Activated CD8-positive, alpha-beta T cell treated with anti-CD3 and anti-CD28 coated beads for 36 hours (primary cell): ENCODE measurements around the gene CEP152. TPM values are rescaled to one million over a fixed set of nuclear protein-coding genes. Genes with fewer than 3 reads are reported as not detected.

ENCODE experiments used
- ATAC-seq: fragments of 200-7000 bp; cut with Tn5 transposase; one replicate; pipeline ENCODE4 v1.10.0; 2021; ENCODE audit warnings: mild to moderate bottlenecking, moderate library complexity
- CTCF ChIA-PET: fragments of 350-600 bp; sonication (Branson Sonifier 250); formaldehyde crosslinking; loops from one replicate; lab custom pipeline; 2021; ENCODE audit warnings: antibody characterized with exemption; lab: Charles Lee
- POLR2A ChIA-PET: fragments of 350-600 bp; sonication (Branson Sonifier 250); formaldehyde crosslinking; loops from one replicate; lab custom pipeline; 2021; ENCODE audit warnings: antibody characterized with exemption; lab: Charles Lee
- DNase-seq: peaks from one replicate; pipeline ENCODE4 v3.0.0-alpha.2; 2020
- H3K27ac Mint-ChIP-seq: one replicate; pipeline ENCODE4 v1.8.0; 2021; ENCODE audit warnings: mild to moderate bottlenecking, mixed read lengths
- H3K27me3 Mint-ChIP-seq: one replicate; pipeline ENCODE4 v1.8.0; 2021; ENCODE audit warnings: mixed read lengths
- H3K36me3 Mint-ChIP-seq: one replicate; pipeline ENCODE4 v1.8.0; 2021; ENCODE audit warnings: low read depth, mixed read lengths
- H3K4me1 Mint-ChIP-seq: one replicate; pipeline ENCODE4 v1.8.0; 2021; ENCODE audit warnings: low read depth, mixed read lengths
- H3K4me3 Mint-ChIP-seq: one replicate; pipeline ENCODE4 v1.8.0; 2021; ENCODE audit warnings: mild to moderate bottlenecking, moderate library complexity, mixed read lengths
- H3K9me3 Mint-ChIP-seq: one replicate; pipeline ENCODE4 v1.8.0; 2021; ENCODE audit warnings: mixed read lengths
- CTCF ChIP-seq: fragments of 200-600 bp; IDR thresholded peaks from one replicate; pipeline ENCODE4 v1.8.0; 2022; ENCODE audit warnings: antibody characterized with exemption, mild to moderate bottlenecking
- intact Hi-C: fragments of 100-400 bp; cut with micrococcal nuclease; formaldehyde crosslinking; loops from one replicate; pipeline ENCODE4 v1.10.0; 2022
- total RNA-seq, 2 experiments: library from RNA; stranded (reverse); gene quantifications; one replicate each; pipeline ENCODE4 v1.2.3, GENCODE V29; 2021

CEP152 gene
- total RNA-seq, 2 experiments from 2014 or later = 39.2 to 39.7 TPM

GRCh38 chr15:48845123-48845522 lies 34.3 kb upstream of the CEP152 start:
- Mint-ChIP-seq H3K36me3 (no peaks in the 10 kb centered on the region), H3K27ac (no peak overlapping the region), H3K4me3 (no peak overlapping the region), H3K27me3 (peaks cover 3% of the 10 kb centered on the region), H3K9me3 (peaks cover 2% of the 10 kb centered on the region), H3K4me1 (no peaks in the 10 kb centered on the region)
- DNase-seq = no peak
- peak; percentile 45 for ATAC-seq
- ChIA-PET POLR2A (no interaction called here), CTCF (no interaction called here)
- intact Hi-C loops = no loop called here
- no peak for TF ChIP-seq CTCF

- H3K27ac Mint-ChIP-seq = no peak overlapping the region
- no peak for TF ChIP-seq CTCF
- ATAC-seq = no peak
- CTCF ChIA-PET = no interaction called here
- H3K4me3 Mint-ChIP-seq = no peak overlapping the region
- peaks cover 4% of the 10 kb centered on the region for H3K27me3 Mint-ChIP-seq
- intact Hi-C loops = no loop called here
- no peak for DNase-seq
- peaks cover 2% of the 10 kb centered on the region for H3K36me3 Mint-ChIP-seq
- no peaks in the 10 kb centered on the region for H3K4me1 Mint-ChIP-seq
- H3K9me3 Mint-ChIP-seq = peaks cover 2% of the 10 kb centered on the region
- POLR2A ChIA-PET = no interaction called here
Observed at GRCh38 chr15:48842501-48842900, 31.6 kb upstream of the CEP152 start.

- H3K4me3 Mint-ChIP-seq = no peak overlapping the region
- intact Hi-C loops = no loop called here
- ATAC-seq (no peak), DNase-seq (no peak)
- no peak overlapping the region for H3K27ac Mint-ChIP-seq
- ChIA-PET POLR2A (no interaction called here), CTCF (no interaction called here)
- H3K27me3 Mint-ChIP-seq = peaks cover 16% of the 10 kb centered on the region
- H3K4me1 Mint-ChIP-seq = no peaks in the 10 kb centered on the region
- H3K9me3 Mint-ChIP-seq = peaks cover 19% of the 10 kb centered on the region
- H3K36me3 Mint-ChIP-seq = peaks cover 6% of the 10 kb centered on the region
- TF ChIP-seq CTCF = no peak
Observed at GRCh38 chr15:48834756-48835155, 23.9 kb upstream of the CEP152 start.

- Mint-ChIP-seq H3K36me3 (peaks cover 4% of the 10 kb centered on the region), H3K27ac (no peak overlapping the region), H3K4me3 (no peak overlapping the region), H3K27me3 (peaks cover 16% of the 10 kb centered on the region), H3K4me1 (no peaks in the 10 kb centered on the region), H3K9me3 (peaks cover 19% of the 10 kb centered on the region)
- ChIA-PET CTCF (no interaction called here), POLR2A (no interaction called here)
- TF ChIP-seq CTCF = no peak
- intact Hi-C loops = no loop called here
- no peak for ATAC-seq
- DNase-seq = no peak
Observed at GRCh38 chr15:48833526-48834239, 22.8 kb upstream of the CEP152 start.

GRCh38 chr15:48832648-48833047 lies 21.8 kb upstream of the CEP152 start:
- peaks cover 19% of the 10 kb centered on the region for H3K9me3 Mint-ChIP-seq
- no peak overlapping the region for H3K4me3 Mint-ChIP-seq
- peaks cover 15% of the 10 kb centered on the region for H3K27me3 Mint-ChIP-seq
- H3K36me3 Mint-ChIP-seq = peaks cover 4% of the 10 kb centered on the region
- intact Hi-C loops = no loop called here
- ATAC-seq (no peak), DNase-seq (no peak)
- no peak overlapping the region for H3K27ac Mint-ChIP-seq
- POLR2A ChIA-PET = no interaction called here
- CTCF ChIA-PET = interaction anchor here (1.0 kb wide), 1 partner anchor 29 kb away, joined by 3 read pairs; no protein-coding TSS in a partner anchor
- H3K4me1 Mint-ChIP-seq = no peaks in the 10 kb centered on the region
- TF ChIP-seq CTCF = no peak
